HG02870 (cell line): ENCODE measurements around the gene JPH4.
"Not testable (repeated sequence)": the region's sequence is repeated elsewhere in the genome, so short reads cannot be mapped to it uniquely, and the experiment has no call there.

Source experiments
- ATAC-seq: cut with Tn5 transposase; IDR thresholded peaks from one replicate; pipeline ENCODE4 v1.9.1; 2021; ENCODE audit warnings: mild to moderate bottlenecking, moderate library complexity; ENCODE audit not compliant: unreplicated experiment

Gene JPH4

GRCh38 chr14:23550812-23551265, 27.8 kb downstream of the JPH4 start:
- no peak for ATAC-seq

- ATAC-seq = no peak
These were observed 28.3 kb downstream of the JPH4 start for GRCh38 chr14:23550131-23550811.

- ATAC-seq = no peak
These were observed 30.0 kb downstream of the JPH4 start for GRCh38 chr14:23548351-23549318.

GRCh38 chr14:23547924-23548323, 30.7 kb downstream of the JPH4 start:
- ATAC-seq = no peak

- ATAC-seq = no peak
These were observed 32.0 kb downstream of the JPH4 start for GRCh38 chr14:23546450-23547035.

DNA sequence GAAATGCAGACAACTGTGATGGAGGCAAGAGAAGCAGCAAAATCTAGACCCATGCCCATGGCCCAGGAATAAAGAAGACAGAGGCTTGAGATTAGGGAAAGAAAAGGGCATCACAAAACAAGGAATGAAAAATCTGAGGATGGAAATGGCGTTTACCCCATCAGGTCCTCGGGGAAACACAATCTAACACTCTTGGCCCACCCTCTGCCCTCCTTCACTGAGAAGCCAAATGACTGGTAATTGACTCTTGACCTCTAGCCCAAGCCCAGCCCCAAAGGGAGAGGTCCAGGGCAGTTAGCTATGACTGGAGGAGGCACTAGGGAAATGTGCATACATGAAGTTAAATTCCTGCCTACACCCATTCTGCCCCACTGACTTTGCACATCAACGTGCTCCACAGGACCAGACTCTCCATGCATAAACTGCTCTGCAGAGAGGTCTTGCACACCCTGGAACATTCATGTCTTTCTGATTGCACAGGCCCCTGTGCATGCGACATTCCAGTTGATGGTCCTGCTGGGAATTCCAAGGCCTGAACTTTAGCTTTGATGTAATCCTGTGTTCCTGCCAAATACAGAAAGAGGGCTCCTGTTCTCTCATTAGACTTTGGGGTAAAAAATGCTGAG, 32.7 kb downstream of the JPH4 start:
- ATAC-seq = no peak

DNA sequence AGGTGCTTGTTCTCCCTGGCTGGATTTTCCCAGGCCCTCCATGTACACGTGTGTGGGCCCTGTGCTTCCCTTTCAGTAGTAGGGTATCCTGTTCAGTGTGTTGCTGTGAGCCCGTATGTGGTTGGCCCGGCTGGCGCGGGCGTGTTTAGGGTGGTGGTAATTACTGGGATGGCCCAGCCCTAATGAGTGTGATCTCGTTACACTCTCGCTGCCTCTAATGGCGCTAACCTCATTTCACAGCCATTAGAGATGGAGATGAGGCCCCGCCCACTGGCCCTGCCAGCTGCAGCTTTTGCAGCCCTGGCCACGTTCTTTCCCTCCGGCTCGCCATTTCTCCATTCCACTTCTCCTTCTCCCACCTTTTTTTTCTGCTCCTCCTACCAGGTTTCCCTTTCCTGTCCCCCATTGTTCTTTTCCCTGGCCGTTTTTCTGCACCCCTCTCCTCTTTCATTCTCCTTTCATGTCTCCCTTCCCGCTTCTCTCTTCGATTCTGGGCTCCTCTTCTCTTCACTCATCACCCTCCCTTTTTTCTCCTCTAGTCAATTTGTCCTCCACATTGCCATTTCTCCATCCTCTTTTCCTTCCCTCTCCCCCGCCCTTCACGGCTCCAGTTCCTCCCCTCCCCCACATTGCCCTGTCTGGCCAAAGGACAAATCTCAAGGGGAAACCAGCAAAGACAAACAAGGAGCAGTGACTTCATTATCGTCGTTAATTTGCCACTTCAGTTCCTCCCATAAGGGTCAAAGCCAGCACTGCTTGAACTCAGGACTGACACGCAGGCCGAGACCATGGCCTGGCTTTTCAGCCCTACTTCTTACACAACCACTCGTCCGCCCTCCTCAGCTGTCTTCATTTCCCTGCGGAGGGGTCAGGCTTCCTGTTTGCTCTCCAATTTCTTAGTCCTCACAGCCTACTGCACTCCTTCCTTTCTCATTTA, 33.8 kb downstream of the JPH4 start:
- no peak for ATAC-seq

- ATAC-seq = no peak
These were observed 35.2 kb downstream of the JPH4 start for GRCh38 chr14:23543403-23543802.

DNA sequence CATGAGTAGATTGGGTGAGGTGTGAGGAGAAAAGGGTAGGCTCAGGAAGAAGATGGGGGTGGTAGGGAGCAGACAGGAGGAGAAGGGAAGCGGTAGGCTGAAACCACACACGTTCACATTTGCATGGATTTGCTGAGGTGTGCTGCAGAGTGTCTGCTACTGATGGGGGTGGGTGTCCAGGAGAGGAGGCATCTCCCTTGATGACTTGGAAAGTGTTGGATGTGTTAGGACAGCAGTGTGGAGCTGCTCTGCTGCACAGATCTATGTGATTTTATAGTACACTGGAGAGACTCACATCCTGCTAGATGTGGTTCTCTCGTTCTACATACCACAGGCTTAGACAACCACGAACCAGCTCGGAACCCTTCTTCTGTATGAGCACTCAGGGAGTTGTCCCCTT, 36.3 kb downstream of the JPH4 start:
- ATAC-seq = no peak

DNA sequence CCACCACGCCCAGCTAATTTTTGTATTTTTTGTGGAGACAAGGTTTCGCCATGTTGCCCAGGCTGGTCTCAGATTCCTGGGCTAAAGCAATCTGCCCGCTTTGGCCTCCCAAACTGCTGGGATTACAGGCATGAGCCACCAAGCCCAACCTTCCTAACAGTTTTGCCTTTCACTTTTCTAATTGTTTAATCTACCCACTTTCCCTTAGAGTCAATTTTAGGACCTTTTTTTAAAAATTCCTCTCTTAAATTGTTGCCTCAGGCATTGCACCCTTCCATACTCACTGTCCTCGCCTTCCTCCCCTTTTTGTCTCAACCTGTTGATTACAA, 38.5 kb downstream of the JPH4 start:
- no peak for ATAC-seq

- no peak for ATAC-seq
These were observed 39.1 kb downstream of the JPH4 start for GRCh38 chr14:23539248-23540140.

- no peak for ATAC-seq
These were observed 39.8 kb downstream of the JPH4 start for GRCh38 chr14:23538785-23539184.

DNA sequence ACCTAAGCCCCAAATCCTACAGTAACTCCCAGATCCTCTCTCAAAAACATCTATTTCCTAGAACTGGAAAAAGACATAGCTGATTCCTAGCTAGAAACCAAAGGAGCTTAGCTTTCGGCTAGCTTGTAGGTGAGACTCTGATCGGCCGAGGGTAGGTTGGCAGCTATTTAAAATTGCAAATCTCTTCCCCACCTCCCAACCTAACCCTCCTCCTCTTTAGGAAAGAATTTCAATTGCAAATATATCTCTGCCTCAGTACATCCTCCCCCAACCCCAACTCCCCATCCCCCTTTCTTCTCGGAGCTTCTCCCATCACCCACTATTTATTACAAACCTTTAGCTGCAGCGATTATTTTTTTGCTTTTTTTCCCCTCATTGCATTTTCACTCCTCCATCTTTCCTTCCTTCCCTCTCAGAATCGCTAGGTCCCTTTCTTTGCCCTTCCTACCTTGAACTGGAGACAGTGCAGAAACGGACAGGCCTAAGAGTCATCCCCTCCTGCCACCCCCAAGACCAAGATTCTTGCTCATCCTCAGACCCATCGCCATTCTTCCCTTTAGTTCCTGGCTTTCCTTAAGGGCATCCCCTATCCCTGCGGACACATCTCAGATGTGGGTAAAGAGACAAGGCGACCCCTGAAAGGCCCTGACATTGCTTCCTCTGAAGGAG, 40.4 kb downstream of the JPH4 start:
- ATAC-seq = no peak

- no peak for ATAC-seq
These were observed 41.1 kb downstream of the JPH4 start for GRCh38 chr14:23537351-23538049.

DNA sequence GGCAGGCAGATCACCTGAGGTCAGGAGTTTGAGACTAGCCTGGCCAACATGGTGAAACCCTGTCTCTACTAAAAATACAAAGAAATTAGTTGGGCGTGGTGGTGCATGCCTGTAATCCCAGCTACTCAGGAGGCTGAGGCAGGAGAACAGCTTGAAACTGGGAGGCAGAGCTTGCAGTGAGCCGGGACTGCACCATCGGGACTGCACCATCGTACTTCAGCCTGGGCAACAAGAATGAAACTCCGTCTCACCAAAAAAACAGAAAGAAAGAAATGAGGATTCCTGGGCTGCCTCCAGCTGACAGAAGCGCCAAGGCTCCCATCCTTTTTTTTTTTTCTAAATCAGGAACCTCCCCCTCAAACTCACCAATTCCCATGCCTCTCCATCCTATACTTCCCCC, 41.7 kb downstream of the JPH4 start:
- not testable (repeated sequence) for ATAC-seq

DNA sequence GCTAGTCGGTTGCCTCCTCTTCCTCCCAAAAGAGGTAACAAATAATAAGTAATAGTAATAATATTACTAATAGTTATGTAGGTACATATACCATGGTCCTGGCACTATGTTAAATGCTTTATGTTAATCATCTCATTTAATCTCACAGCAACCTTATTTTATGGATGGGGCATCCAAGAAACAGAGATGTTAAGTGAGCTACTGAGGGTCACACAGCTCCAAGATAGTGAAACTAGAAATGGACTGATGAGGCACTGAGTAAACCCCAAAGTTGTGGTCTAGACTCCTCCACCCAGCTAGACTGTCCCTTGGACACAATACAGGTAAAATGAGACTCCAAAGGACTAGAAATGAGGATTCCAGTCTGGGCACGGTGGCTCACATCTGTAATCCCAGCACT, 42.1 kb downstream of the JPH4 start:
- no peak for ATAC-seq

GRCh38 chr14:23535943-23536342, 42.6 kb downstream of the JPH4 start:
- ATAC-seq = no peak
